HepG2 (cell line): Measurements from ENCODE around the gene MIA. TPM values are rescaled to one million over a fixed set of nuclear protein-coding genes. Genes with fewer than 3 reads are reported as not detected.

Experiments used
- DPF2 ChIP-seq: sonication (generic); formaldehyde crosslinking; IDR thresholded peaks from 2 replicates; pipeline ENCODE4 v1.4.0; 2020; ENCODE audit warnings: mild to moderate bottlenecking, low read depth, missing genetic modification reagents, borderline replicate concordance
- MIER3 ChIP-seq: IDR thresholded peaks from 2 replicates; pipeline ENCODE4 v1.6.1; 2016; ENCODE audit warnings: missing compliant biosample characterization, borderline replicate concordance
- MIXL1 ChIP-seq: IDR thresholded peaks from 2 replicates; pipeline ENCODE4 v1.6.1; 2016
- POLR2G ChIP-seq: fragments of 200-400 bp; formaldehyde crosslinking; IDR thresholded peaks from 2 replicates; pipeline ENCODE4 v1.6.1; 2018; ENCODE audit warnings: mild to moderate bottlenecking, low read depth, low read length, moderate library complexity
- SALL2 ChIP-seq: sonication (generic); formaldehyde crosslinking; IDR thresholded peaks from 2 replicates; pipeline ENCODE4 v1.8.1; 2023; ENCODE audit warnings: mild to moderate bottlenecking, missing genetic modification reagents, inconsistent platforms
- TOPORS ChIP-seq: sonication (generic); formaldehyde crosslinking; IDR thresholded peaks from 2 replicates; pipeline ENCODE4 v1.8.0; 2023; ENCODE audit warnings: mild to moderate bottlenecking, missing genetic modification reagents
- YY1 ChIP-seq: IDR thresholded peaks from 2 replicates; pipeline ENCODE4 v1.6.1; 2011; ENCODE audit warnings: low read length, low read depth, moderate library complexity, mild to moderate bottlenecking; ENCODE audit not compliant: insufficient read depth, insufficient replicate concordance
- ZFP36 ChIP-seq: fragments of 150-350 bp; IDR thresholded peaks from 2 replicates; pipeline ENCODE4 v1.6.1; 2018; ENCODE audit warnings: borderline replicate concordance, low read length, low read depth; ENCODE audit not compliant: partially characterized antibody
- ZHX1 ChIP-seq: sonication (generic); formaldehyde crosslinking; IDR thresholded peaks from 2 replicates; pipeline ENCODE4 v1.8.1; 2022; ENCODE audit warnings: low read depth, mild to moderate bottlenecking, missing genetic modification reagents
- ZNF180 ChIP-seq: sonication (generic); formaldehyde crosslinking; IDR thresholded peaks from 2 replicates; pipeline ENCODE4 v1.4.0; 2020; ENCODE audit warnings: low read depth, missing genetic modification reagents, borderline replicate concordance
- ZNF235 ChIP-seq: sonication (generic); formaldehyde crosslinking; IDR thresholded peaks from 2 replicates; pipeline ENCODE4 v1.8.1; 2023; ENCODE audit warnings: mild to moderate bottlenecking, missing genetic modification reagents, borderline replicate concordance
- ZNF414 ChIP-seq: sonication (generic); formaldehyde crosslinking; IDR thresholded peaks from 2 replicates; pipeline ENCODE4 v1.5.0; 2020; ENCODE audit warnings: missing genetic modification reagents
- ZNF430 ChIP-seq: sonication (generic); formaldehyde crosslinking; IDR thresholded peaks from 2 replicates; pipeline ENCODE4 v1.9.0; 2021; ENCODE audit warnings: mild to moderate bottlenecking, missing genetic modification reagents
- ZSCAN21 ChIP-seq: sonication (generic); formaldehyde crosslinking; IDR thresholded peaks from 2 replicates; pipeline ENCODE4 v1.8.0; 2022; ENCODE audit warnings: mild to moderate bottlenecking, missing genetic modification reagents, moderate library complexity, borderline replicate concordance
- polyA plus RNA-seq, 8 experiments: library from polyadenylated mRNA; depleted of rRNA in 3 of 8; stranded (reverse) in 7 of 8; unstranded in 1 of 8; fragments of >200 nt; fragmentation: Illumina TruSeq in 4 of 8; extraction: Trizol in 4 of 8; gene quantifications; 2 replicates each; pipeline versions ENCODE4 v1.2.1 to v1.2.3, GENCODE V29; 2011 to 2016; ENCODE audit warnings: low read depth in 4 of 8, missing spikeins in 1 of 8, mixed read lengths in 1 of 8; ENCODE audit not compliant: insufficient read depth in 1 of 8
- total RNA-seq, 5 experiments: library from RNA; depleted of rRNA; stranded (reverse); fragments of >200 nt; fragmentation: Illumina TruSeq; extraction: Trizol; gene quantifications; 2 replicates each; pipeline ENCODE4 v1.2.3, GENCODE V29; 2016; ENCODE audit warnings: low read depth in 1 of 5
- TF ChIP-seq, protein P1 (sequence below): IDR thresholded peaks from 2 replicates; pipeline ENCODE4 v1.6.1; 2016; ENCODE audit warnings: missing genetic modification reagents, missing compliant biosample characterization
- TF ChIP-seq, protein P2 (sequence below): sonication (generic); formaldehyde crosslinking; IDR thresholded peaks from 2 replicates; pipeline ENCODE4 v1.4.0; 2020; ENCODE audit warnings: missing genetic modification reagents, borderline replicate concordance
- TF ChIP-seq, protein P3 (sequence below): sonication (generic); formaldehyde crosslinking; IDR thresholded peaks from 2 replicates; pipeline ENCODE4 v1.9.0; 2021; ENCODE audit warnings: missing genetic modification reagents, mild to moderate bottlenecking, borderline replicate concordance

MIA gene
- total and polyA plus RNA-seq, 2 of the 13 experiments (the other 11 are each of a cell fraction or from before 2014, with no cell fraction given): 0.61 TPM; not detected in 1

DNA sequence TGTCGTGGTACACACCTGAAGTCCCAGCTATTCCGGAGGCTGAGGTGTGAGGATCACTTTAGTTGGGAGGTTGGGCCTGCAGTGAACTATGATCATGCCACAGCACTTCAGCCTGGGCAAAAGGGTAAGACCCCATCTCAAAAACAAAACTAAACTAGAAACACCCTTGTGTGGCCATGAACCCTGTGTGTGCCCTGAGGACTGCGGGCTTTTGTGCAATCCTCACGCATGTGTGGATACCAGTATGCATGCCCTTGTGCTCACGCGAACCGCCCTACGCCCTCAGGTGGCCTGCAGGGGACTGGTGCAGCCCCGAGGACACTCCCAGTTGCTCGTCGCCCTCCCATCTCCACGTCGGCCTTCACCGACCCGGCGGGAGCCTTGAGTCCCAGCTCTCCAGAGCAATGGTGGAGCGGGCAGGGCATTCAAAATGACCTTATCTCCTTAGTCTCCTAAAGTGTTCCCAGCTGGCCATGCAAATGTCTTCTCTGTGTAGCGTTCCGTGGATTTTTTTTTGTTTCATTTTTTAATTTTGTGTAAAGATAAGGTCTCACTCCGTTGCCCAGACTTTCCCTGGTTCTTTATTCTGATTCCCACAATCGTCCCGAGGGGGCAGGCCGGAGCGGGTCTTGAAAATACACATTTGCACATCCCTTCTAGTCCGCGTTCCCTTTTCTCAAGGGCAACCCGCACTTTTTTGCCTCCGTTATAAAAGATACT lies 22.8 kb downstream of the MIA start (continued):
- TF ChIP-seq ZSCAN21 (CRISPR knock-in tag): no peak; the same call in 1 of the 2 replicates
- peak; percentile 74 for TF ChIP-seq POLR2G
- peak; percentile 63; the same call in 1 of the 2 replicates for TF ChIP-seq MIER3 (CRISPR knock-in tag)
- TF ChIP-seq ZNF430 (CRISPR knock-in tag): 0 out of 2 replicates have a peak, but pooled peaks have one; percentile 2
- TF ChIP-seq ZNF180 (CRISPR knock-in tag): no peak; the same call in 1 of the 2 replicates
- TF ChIP-seq MIXL1 (CRISPR knock-in tag): no peak; the same call in 1 of the 2 replicates
- TF ChIP-seq, protein P1, sequence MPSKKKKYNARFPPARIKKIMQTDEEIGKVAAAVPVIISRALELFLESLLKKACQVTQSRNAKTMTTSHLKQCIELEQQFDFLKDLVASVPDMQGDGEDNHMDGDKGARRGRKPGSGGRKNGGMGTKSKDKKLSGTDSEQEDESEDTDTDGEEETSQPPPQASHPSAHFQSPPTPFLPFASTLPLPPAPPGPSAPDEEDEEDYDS (CRISPR knock-in tag): no peak; the same call in 1 of the 2 replicates
- TF ChIP-seq ZFP36: no peak
- TF ChIP-seq YY1: no peak
- TF ChIP-seq SALL2 (CRISPR knock-in tag): no peak
- no peak; the same call in 1 of the 2 replicates for TF ChIP-seq ZNF414
- 0 out of 2 replicates have a peak, but pooled peaks have one; percentile 71 for TF ChIP-seq ZNF235 (CRISPR knock-in tag)
- TF ChIP-seq TOPORS (CRISPR knock-in tag): no peak
- TF ChIP-seq, protein P2, sequence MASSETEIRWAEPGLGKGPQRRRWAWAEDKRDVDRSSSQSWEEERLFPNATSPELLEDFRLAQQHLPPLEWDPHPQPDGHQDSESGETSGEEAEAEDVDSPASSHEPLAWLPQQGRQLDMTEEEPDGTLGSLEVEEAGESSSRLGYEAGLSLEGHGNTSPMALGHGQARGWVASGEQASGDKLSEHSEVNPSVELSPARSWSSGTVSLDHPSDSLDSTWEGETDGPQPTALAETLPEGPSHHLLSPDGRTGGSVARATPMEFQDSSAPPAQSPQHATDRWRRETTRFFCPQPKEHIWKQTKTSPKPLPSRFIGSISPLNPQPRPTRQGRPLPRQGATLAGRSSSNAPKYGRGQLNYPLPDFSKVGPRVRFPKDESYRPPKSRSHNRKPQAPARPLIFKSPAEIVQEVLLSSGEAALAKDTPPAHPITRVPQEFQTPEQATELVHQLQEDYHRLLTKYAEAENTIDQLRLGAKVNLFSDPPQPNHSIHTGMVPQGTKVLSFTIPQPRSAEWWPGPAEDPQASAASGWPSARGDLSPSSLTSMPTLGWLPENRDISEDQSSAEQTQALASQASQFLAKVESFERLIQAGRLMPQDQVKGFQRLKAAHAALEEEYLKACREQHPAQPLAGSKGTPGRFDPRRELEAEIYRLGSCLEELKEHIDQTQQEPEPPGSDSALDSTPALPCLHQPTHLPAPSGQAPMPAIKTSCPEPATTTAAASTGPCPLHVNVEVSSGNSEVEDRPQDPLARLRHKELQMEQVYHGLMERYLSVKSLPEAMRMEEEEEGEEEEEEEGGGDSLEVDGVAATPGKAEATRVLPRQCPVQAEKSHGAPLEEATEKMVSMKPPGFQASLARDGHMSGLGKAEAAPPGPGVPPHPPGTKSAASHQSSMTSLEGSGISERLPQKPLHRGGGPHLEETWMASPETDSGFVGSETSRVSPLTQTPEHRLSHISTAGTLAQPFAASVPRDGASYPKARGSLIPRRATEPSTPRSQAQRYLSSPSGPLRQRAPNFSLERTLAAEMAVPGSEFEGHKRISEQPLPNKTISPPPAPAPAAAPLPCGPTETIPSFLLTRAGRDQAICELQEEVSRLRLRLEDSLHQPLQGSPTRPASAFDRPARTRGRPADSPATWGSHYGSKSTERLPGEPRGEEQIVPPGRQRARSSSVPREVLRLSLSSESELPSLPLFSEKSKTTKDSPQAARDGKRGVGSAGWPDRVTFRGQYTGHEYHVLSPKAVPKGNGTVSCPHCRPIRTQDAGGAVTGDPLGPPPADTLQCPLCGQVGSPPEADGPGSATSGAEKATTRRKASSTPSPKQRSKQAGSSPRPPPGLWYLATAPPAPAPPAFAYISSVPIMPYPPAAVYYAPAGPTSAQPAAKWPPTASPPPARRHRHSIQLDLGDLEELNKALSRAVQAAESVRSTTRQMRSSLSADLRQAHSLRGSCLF (CRISPR knock-in tag): no peak
- 0 out of 2 replicates have a peak, but pooled peaks have one; percentile 16 for TF ChIP-seq ZHX1 (CRISPR knock-in tag)
- TF ChIP-seq, protein P3, sequence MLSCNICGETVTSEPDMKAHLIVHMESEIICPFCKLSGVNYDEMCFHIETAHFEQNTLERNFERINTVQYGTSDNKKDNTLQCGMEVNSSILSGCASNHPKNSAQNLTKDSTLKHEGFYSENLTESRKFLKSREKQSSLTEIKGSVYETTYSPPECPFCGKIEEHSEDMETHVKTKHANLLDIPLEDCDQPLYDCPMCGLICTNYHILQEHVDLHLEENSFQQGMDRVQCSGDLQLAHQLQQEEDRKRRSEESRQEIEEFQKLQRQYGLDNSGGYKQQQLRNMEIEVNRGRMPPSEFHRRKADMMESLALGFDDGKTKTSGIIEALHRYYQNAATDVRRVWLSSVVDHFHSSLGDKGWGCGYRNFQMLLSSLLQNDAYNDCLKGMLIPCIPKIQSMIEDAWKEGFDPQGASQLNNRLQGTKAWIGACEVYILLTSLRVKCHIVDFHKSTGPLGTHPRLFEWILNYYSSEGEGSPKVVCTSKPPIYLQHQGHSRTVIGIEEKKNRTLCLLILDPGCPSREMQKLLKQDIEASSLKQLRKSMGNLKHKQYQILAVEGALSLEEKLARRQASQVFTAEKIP (CRISPR knock-in tag): no peak
- TF ChIP-seq DPF2: no peak
